K562 (cell line): Measurements from ENCODE around the gene UBE2H. TPM values are rescaled to one million over a fixed set of nuclear protein-coding genes. Genes with fewer than 3 reads are reported as not detected.

Source experiments
- ATAC-seq: fragments of 200-7000 bp; cut with Tn5 transposase; 3 replicates; pipeline ENCODE4 v1.9.1; 2020; ENCODE audit warnings: moderate library complexity
- BruUV-seq: library from RNA; stranded (reverse); fragments of 400-500 nt; replicated peaks from 2 replicates; lab custom pipeline; 2021; lab: Mats Ljungman, UMichigan
- CTCF ChIA-PET: fragments of 300-600 bp; formaldehyde crosslinking; extraction: SDS; loops from one replicate; lab custom pipeline; 2021; ENCODE audit warnings: low intra/inter-chr PET ratio; lab: Yijun Ruan, JAX
- POLR2A ChIA-PET: fragments of 300-600, 350-650 bp; sonication (Branson Sonifier 250); formaldehyde crosslinking; extraction: SDS; loops from one replicate; lab custom pipeline; 2021; ENCODE audit warnings: antibody characterized with exemption, inconsistent platforms; lab: Yijun Ruan, JAX
- DNase-seq, 4 experiments: peaks; one replicate each; pipeline versions ENCODE4 v3.0.0 to v3.0.0-alpha.2; 2011 to 2018; ENCODE audit warnings: low spot score in 3 of 4, mixed read lengths in 3 of 4; ENCODE audit errors: extremely low read depth in 1 of 4
- FAIRE-seq: peaks from 2 replicates; lab custom pipeline; 2011; peaks lifted over from hg19 to GRCh38; lab: Jason Lieb, UNC
- H2AFZ ChIP-seq: 2 replicates; pipeline ENCODE4 v1.6.0; 2011; ENCODE audit warnings: low read depth, low read length, control low read depth, inconsistent platforms
- H3K27ac ChIP-seq: fragments of 200-600 bp; 3 replicates; pipeline ENCODE4 v1.8.0; 2011; ENCODE audit warnings: low read depth, mild to moderate bottlenecking, control low read depth, inconsistent platforms, low read length, moderate library complexity, mixed read lengths; ENCODE audit errors: extremely low read depth
- H3K27me3 ChIP-seq, 2 experiments: fragments of 300-600 bp in 1 of 2; 2 replicates in 1 of 2; 3 replicates in 1 of 2; pipeline versions ENCODE4 v1.6.0 to v1.8.0; 2011; ENCODE audit warnings: inconsistent platforms in 2 of 2, low read length in 2 of 2, mild to moderate bottlenecking in 1 of 2, mixed read lengths in 1 of 2, moderate library complexity in 1 of 2; ENCODE audit not compliant: control insufficient read depth in 2 of 2, insufficient read depth in 2 of 2
- H3K36me3 ChIP-seq: fragments of 300-600 bp; 3 replicates; pipeline ENCODE4 v1.8.0; 2011; ENCODE audit warnings: mild to moderate bottlenecking, low read length, inconsistent platforms; ENCODE audit not compliant: control insufficient read depth, insufficient read depth
- H3K4me1 ChIP-seq, 2 experiments: fragments of 200-600 bp in 1 of 2; replicated peaks in 1 of 2; 2 replicates in 1 of 2; 3 replicates in 1 of 2; pipeline versions ENCODE4 v1.5.1 to v1.8.0; 2011; ENCODE audit warnings: inconsistent platforms in 2 of 2, low read length in 2 of 2, mild to moderate bottlenecking in 1 of 2, mixed read lengths in 1 of 2, moderate library complexity in 1 of 2; ENCODE audit not compliant: control insufficient read depth in 2 of 2, insufficient read depth in 2 of 2
- H3K4me2 ChIP-seq: 2 replicates; pipeline ENCODE4 v1.6.1; 2011; ENCODE audit warnings: low read length, control low read depth, inconsistent platforms, mixed read lengths; ENCODE audit not compliant: insufficient read depth
- H3K4me3 ChIP-seq: fragments of 200-600 bp; sonication (generic), shearing (Covaris generic); 2 replicates; pipeline ENCODE4 v1.5.1; 2016; ENCODE audit warnings: control low read depth, inconsistent platforms
- H3K79me2 ChIP-seq: fragments of 200-600 bp; 3 replicates; pipeline ENCODE4 v1.8.0; 2011; ENCODE audit warnings: low read length, inconsistent platforms; ENCODE audit not compliant: control insufficient read depth, insufficient read depth
- H3K9ac ChIP-seq, 2 experiments: 2 replicates each; pipeline versions ENCODE4 v1.6.0 to v1.6.1; 2011; ENCODE audit warnings: low read depth in 2 of 2, low read length in 2 of 2, control low read depth in 1 of 2, inconsistent platforms in 1 of 2, mild to moderate bottlenecking in 1 of 2, mixed read lengths in 1 of 2; ENCODE audit not compliant: insufficient read depth in 1 of 2
- H3K9me1 ChIP-seq: one replicate; pipeline ENCODE4 v1.6.0; 2011; ENCODE audit warnings: inconsistent platforms, mild to moderate bottlenecking, low read length, moderate library complexity; ENCODE audit not compliant: control insufficient read depth, insufficient read depth
- H3K9me3 ChIP-seq: replicated peaks from 2 replicates; pipeline ENCODE4 v1.5.1; 2011; ENCODE audit warnings: low read depth, low read length, inconsistent platforms; ENCODE audit not compliant: control insufficient read depth, insufficient read depth
- H4K20me1 ChIP-seq: replicated peaks from 2 replicates; pipeline ENCODE4 v1.6.1; 2011; ENCODE audit warnings: low read length, inconsistent platforms, mixed read lengths; ENCODE audit not compliant: control insufficient read depth, insufficient read depth
- ELK3 ChIP-seq: fragments of 450-650 bp; formaldehyde crosslinking; IDR thresholded peaks from 2 replicates; pipeline ENCODE4 v1.4.0; 2020; ENCODE audit warnings: mild to moderate bottlenecking
- MCM5 ChIP-seq: fragments of 450-650 bp; IDR thresholded peaks from 2 replicates; pipeline ENCODE4 v1.6.1; 2016; ENCODE audit warnings: low read depth
- RBBP5 ChIP-seq: fragments of 200-600 bp; sonication (generic); IDR thresholded peaks from 2 replicates; pipeline ENCODE4 v1.6.1; 2012; ENCODE audit warnings: borderline replicate concordance, mild to moderate bottlenecking, low read length, control low read depth, inconsistent platforms; ENCODE audit not compliant: insufficient read depth, poor library complexity, severe bottlenecking
- ZNF644 ChIP-seq: fragments of 200-800 bp; sonication (Bioruptor generic); IDR thresholded peaks from 2 replicates; pipeline ENCODE4 v1.6.1; 2016; ENCODE audit warnings: low read depth, missing genetic modification characterization, missing compliant biosample characterization
- WGBS: fragments of 100-300 bp; shearing (Covaris generic); methylation state at CpG from one replicate; pipeline ENCODE4 v1.1.6; 2016; ENCODE audit warnings: low coverage, mixed read lengths; ENCODE audit not compliant: insufficient coverage; ENCODE audit errors: missing lambda C conversion rate; 5-methylcytosine and 5-hydroxymethylcytosine counted together
- in situ Hi-C: fragments of 300-500 bp; cut with MboI; formaldehyde crosslinking; loops from 4 replicates; pipeline ENCODE4 v1.15.0; 2018; ENCODE audit warnings: inconsistent platforms, mixed read lengths
- intact Hi-C: fragments of 100-400 bp; cut with micrococcal nuclease; formaldehyde crosslinking; loops from 2 replicates; pipeline ENCODE4 v1.14.2; 2022
- polyA plus RNA-seq, 8 experiments: library from polyadenylated mRNA; depleted of rRNA in 4 of 8; stranded (reverse) in 5 of 8; unstranded in 3 of 8; fragments of >200 nt; fragmentation: Nextera tagmentation in 2 of 8; fragmentation: Illumina TruSeq in 1 of 8; extraction: Ambion mirVana in 2 of 8; extraction: Trizol in 1 of 8; gene quantifications; 2 replicates each; pipeline versions ENCODE4 v1.2.1 to v1.2.3, GENCODE V29; 2011 to 2014; ENCODE audit warnings: inconsistent platforms in 1 of 8, missing spikeins in 1 of 8
- total RNA-seq, 7 experiments: library from RNA; depleted of rRNA in 6 of 7; stranded (reverse); fragments of >200 nt in 6 of 7; fragmentation: Illumina TruSeq in 2 of 7; extraction: Trizol in 2 of 7; gene quantifications; 2 replicates each; pipeline versions ENCODE4 v1.2.1 to v1.2.3, GENCODE V29; 2011 to 2021; ENCODE audit warnings: low replicate concordance in 1 of 7

UBE2H gene
- total and polyA plus RNA-seq, 9 of the 15 experiments (the other 6 are each of a cell fraction or from before 2014, with no cell fraction given) = 6.3 to 33.0 (median 13.3) TPM

GRCh38 chr7:129970816-129971215 is 18.1 kb upstream of the UBE2H start:
- Histone ChIP-seq H3K27ac (no peak overlapping the region), H3K4me3 (no peak overlapping the region), H2AFZ (no peak overlapping the region), H3K36me3 (no peaks in the 10 kb centered on the region), H3K4me1 (peaks cover 7 to 8% of the 10 kb centered on the region in 2 experiments; a peak in 4 of 5 replicates), H3K27me3 (peaks cover 4 to 6% of the 10 kb centered on the region in 2 experiments; a peak in 3 of 5 replicates), H3K9ac (no peak overlapping the region), H3K9me3 (no peaks in the 10 kb centered on the region), H3K9me1 (no peaks in the 10 kb centered on the region), H3K4me2 (no peak overlapping the region), H3K79me2 (no peaks in the 10 kb centered on the region), H4K20me1 (no peaks in the 10 kb centered on the region)
- ATAC-seq (no peak), FAIRE-seq (no peak), DNase-seq (no peak)
- TF ChIP-seq ZNF644 (no peak), ELK3 (CRISPR knock-in tag) (no peak), MCM5 (no peak), RBBP5 (peak; percentile 21)
- BruUV-seq = no TSS peak
- intact Hi-C loops (no loop called here), in situ Hi-C loops (no loop called here)
- CTCF ChIA-PET = no interaction called here
- 21% methylated on average over 3 of the region's 3 CpGs for WGBS
- POLR2A ChIA-PET = interaction anchor here (1.0 to 2.3 kb wide), 3 partner anchors 11 to 29 kb away, joined by 3 to 7 read pairs (median 4); no protein-coding TSS in a partner anchor
